ENCODE results near the gene METTL27.
"Not testable (repeated sequence)": the region's sequence is repeated elsewhere in the genome, so short reads cannot be mapped to it uniquely, and the experiment has no call there.

The METTL27 gene

GRCh38 chr7:73823873-73824592 is 18.3 kb downstream of the METTL27 start:
- Histone ChIP-seq H3K9ac (ENCODE audit: low read depth, low read length, poor library complexity, severe bottlenecking) (no peak overlapping the region), H3K4me1 (ENCODE audit: insufficient read depth, low read length, poor library complexity, severe bottlenecking) (peaks cover 23% of the 10 kb centered on the region), H3F3A (ENCODE audit: low read depth) (no peaks in the 10 kb centered on the region; the same call in 1 of the 2 replicates), H3K79me2 (ENCODE audit: insufficient read depth, low read length) (no peaks in the 10 kb centered on the region), H4K20me1 (ENCODE audit: insufficient read depth, low read length, poor library complexity, severe bottlenecking) (no peaks in the 10 kb centered on the region), H3K4me3 (ENCODE audit: low read length, poor library complexity, severe bottlenecking) (no peak overlapping the region), H3K4me2 (ENCODE audit: low read depth, low read length, poor library complexity, severe bottlenecking) (no peak overlapping the region), H3K9me2 (replicated peaks; ENCODE audit: low read depth, low read length) (no peaks in the 10 kb centered on the region), H2AFZ (ENCODE audit: low read length) (no peak overlapping the region), H3K9me3 (ENCODE audit: insufficient read depth, low read depth, low read length) (no peaks in the 10 kb centered on the region), H3K36me3 (ENCODE audit: insufficient read depth, low read length) (no peaks in the 10 kb centered on the region), H3K27me3 (ENCODE audit: insufficient read depth, low read length, poor library complexity, severe bottlenecking) (no peaks in the 10 kb centered on the region)
- TF ChIP-seq CTCF (conservative IDR thresholded peaks at IDR 0.05; ENCODE audit: low read length): no peak
- no peak for TF ChIP-seq EZH2phosphoT487 (IDR thresholded peaks at IDR 0.05; ENCODE audit: borderline replicate concordance)

- no peak overlapping the region for H3K4me3 ChIP-seq (ENCODE audit: low read length, poor library complexity, severe bottlenecking)
- H3K4me2 ChIP-seq (ENCODE audit: low read depth, low read length, poor library complexity, severe bottlenecking): no peak overlapping the region
- H2AFZ ChIP-seq (ENCODE audit: low read length): no peak overlapping the region
- H3K9me3 ChIP-seq (ENCODE audit: insufficient read depth, low read depth, low read length): no peaks in the 10 kb centered on the region
- H4K20me1 ChIP-seq (ENCODE audit: insufficient read depth, low read length, poor library complexity, severe bottlenecking): no peaks in the 10 kb centered on the region
- H3K36me3 ChIP-seq (ENCODE audit: insufficient read depth, low read length): no peaks in the 10 kb centered on the region
- H3K79me2 ChIP-seq (ENCODE audit: insufficient read depth, low read length): no peaks in the 10 kb centered on the region
- no peaks in the 10 kb centered on the region; the same call in 1 of the 2 replicates for H3F3A ChIP-seq (ENCODE audit: low read depth)
- H3K9ac ChIP-seq (ENCODE audit: low read depth, low read length, poor library complexity, severe bottlenecking): no peak overlapping the region
- H3K27me3 ChIP-seq (ENCODE audit: insufficient read depth, low read length, poor library complexity, severe bottlenecking): no peaks in the 10 kb centered on the region
- peaks cover 16% of the 10 kb centered on the region for H3K4me1 ChIP-seq (ENCODE audit: insufficient read depth, low read length, poor library complexity, severe bottlenecking)
- no peaks in the 10 kb centered on the region for H3K9me2 ChIP-seq (replicated peaks; ENCODE audit: low read depth, low read length)
- no peak for TF ChIP-seq EZH2phosphoT487 (IDR thresholded peaks at IDR 0.05; ENCODE audit: borderline replicate concordance)
- no peak for TF ChIP-seq CTCF (conservative IDR thresholded peaks at IDR 0.05; ENCODE audit: low read length)
Observed at GRCh38 chr7:73823257-73823656, 19.1 kb downstream of the METTL27 start.

GRCh38 chr7:73822319-73823173 is 19.8 kb downstream of the METTL27 start:
- no peak for TF ChIP-seq CTCF (conservative IDR thresholded peaks at IDR 0.05; ENCODE audit: low read length)
- no peak for TF ChIP-seq EZH2phosphoT487 (IDR thresholded peaks at IDR 0.05; ENCODE audit: borderline replicate concordance)
- no peaks in the 10 kb centered on the region; the same call in 1 of the 2 replicates for H3F3A ChIP-seq (ENCODE audit: low read depth)
- H3K9me2 ChIP-seq (replicated peaks; ENCODE audit: low read depth, low read length): no peaks in the 10 kb centered on the region
- no peaks in the 10 kb centered on the region for H3K36me3 ChIP-seq (ENCODE audit: insufficient read depth, low read length)
- H3K4me1 ChIP-seq (ENCODE audit: insufficient read depth, low read length, poor library complexity, severe bottlenecking): peaks cover 11% of the 10 kb centered on the region
- no peaks in the 10 kb centered on the region for H3K9me3 ChIP-seq (ENCODE audit: insufficient read depth, low read depth, low read length)
- H3K4me3 ChIP-seq (ENCODE audit: low read length, poor library complexity, severe bottlenecking): no peak overlapping the region
- no peaks in the 10 kb centered on the region for H4K20me1 ChIP-seq (ENCODE audit: insufficient read depth, low read length, poor library complexity, severe bottlenecking)
- H3K9ac ChIP-seq (ENCODE audit: low read depth, low read length, poor library complexity, severe bottlenecking): no peak overlapping the region
- H3K27me3 ChIP-seq (ENCODE audit: insufficient read depth, low read length, poor library complexity, severe bottlenecking): no peaks in the 10 kb centered on the region
- no peaks in the 10 kb centered on the region for H3K79me2 ChIP-seq (ENCODE audit: insufficient read depth, low read length)
- no peak overlapping the region for H2AFZ ChIP-seq (ENCODE audit: low read length)
- no peak overlapping the region for H3K4me2 ChIP-seq (ENCODE audit: low read depth, low read length, poor library complexity, severe bottlenecking)

- H3K9ac ChIP-seq (ENCODE audit: low read depth, low read length, poor library complexity, severe bottlenecking); H3K4me1 ChIP-seq (ENCODE audit: insufficient read depth, low read length, poor library complexity, severe bottlenecking); H3K9me3 ChIP-seq (ENCODE audit: insufficient read depth, low read depth, low read length): not testable (repeated sequence)
Observed at GRCh38 chr7:73821597-73822285, 20.6 kb downstream of the METTL27 start.

More at GRCh38 chr7:73821597-73822285, 20.6 kb downstream of the METTL27 start:
- H3K27me3 ChIP-seq (ENCODE audit: insufficient read depth, low read length, poor library complexity, severe bottlenecking); H3K79me2 ChIP-seq (ENCODE audit: insufficient read depth, low read length); H3K4me2 ChIP-seq (ENCODE audit: low read depth, low read length, poor library complexity, severe bottlenecking); H4K20me1 ChIP-seq (ENCODE audit: insufficient read depth, low read length, poor library complexity, severe bottlenecking); H3K36me3 ChIP-seq (ENCODE audit: insufficient read depth, low read length); H3K4me3 ChIP-seq (ENCODE audit: low read length, poor library complexity, severe bottlenecking); H3F3A ChIP-seq (ENCODE audit: low read depth); H2AFZ ChIP-seq (ENCODE audit: low read length); H3K9me2 ChIP-seq (replicated peaks; ENCODE audit: low read depth, low read length): not testable (repeated sequence)

Data from Loucy (cell line).